ENCODE results near the gene MARCKSL1.

The MARCKSL1 gene

GRCh38 chr1:32352239-32352745 lies 16.3 kb upstream of the MARCKSL1 start:
- DNase-seq: no peak

- peak; percentile 93 for DNase-seq
Measured at GRCh38 chr1:32351399-32352238, 15.6 kb upstream of the MARCKSL1 start.

GRCh38 chr1:32350785-32351398 lies 14.9 kb upstream of the MARCKSL1 start:
- peak; percentile 71 for DNase-seq

- no peak for DNase-seq
Measured at GRCh38 chr1:32349211-32349708, 13.2 kb upstream of the MARCKSL1 start.

GRCh38 chr1:32346532-32347157 lies 10.6 kb upstream of the MARCKSL1 start:
- DNase-seq: no peak

- no peak for DNase-seq
Measured at GRCh38 chr1:32345289-32345827, 9.3 kb upstream of the MARCKSL1 start.

- no peak for DNase-seq
Measured at GRCh38 chr1:32342704-32343103, 6.7 kb upstream of the MARCKSL1 start.

- DNase-seq: no peak
Measured at GRCh38 chr1:32341971-32342370, 5.9 kb upstream of the MARCKSL1 start.

GRCh38 chr1:32341186-32341757 lies 5.2 kb upstream of the MARCKSL1 start:
- no peak for DNase-seq

- DNase-seq: peak; percentile 32
Measured at GRCh38 chr1:32339363-32339978, 3.4 kb upstream of the MARCKSL1 start.

GRCh38 chr1:32338637-32339145 lies 2.7 kb upstream of the MARCKSL1 start:
- no peak for DNase-seq

GRCh38 chr1:32337855-32338636 lies 2.0 kb upstream of the MARCKSL1 start:
- DNase-seq: peak; percentile 27

- DNase-seq: peak; percentile 63
Measured at GRCh38 chr1:32336963-32337675, 1.1 kb upstream of the MARCKSL1 start.

GRCh38 chr1:32336591-32336932 lies 529 bp upstream of the MARCKSL1 start:
- no peak for DNase-seq

GRCh38 chr1:32335535-32335789 lies 571 bp downstream of the MARCKSL1 start:
- no peak for DNase-seq

GRCh38 chr1:32334864-32335534 lies 1.0 kb downstream of the MARCKSL1 start:
- peak; percentile 33 for DNase-seq

- DNase-seq: no peak
Measured at GRCh38 chr1:32334274-32334861, 1.7 kb downstream of the MARCKSL1 start.

- no peak for DNase-seq
Measured at GRCh38 chr1:32333251-32333963, 2.6 kb downstream of the MARCKSL1 start.

Data from activated CD4-positive, alpha-beta T cell treated with anti-CD3 and anti-CD28 coated beads, Interleukin-2, amount 50 U/mL, for 16 hours (primary cell).